GM21367 (cell line): Measurements from ENCODE around the gene CD200R1L.
"Not testable (repeated sequence)": the region's sequence is repeated elsewhere in the genome, so short reads cannot be mapped to it uniquely, and the experiment has no call there.

Experiments
- ATAC-seq: cut with Tn5 transposase; IDR thresholded peaks from one replicate; pipeline ENCODE4 v1.9.1; 2021; ENCODE audit not compliant: unreplicated experiment

Gene CD200R1L

GRCh38 chr3:112846764-112847163 lies at the start of gene CD200R1L:
CD200R1L (minus strand) TSS chr3:112846864; CDS start chr3:112829367, 17,497 bp downstream.
- no peak for ATAC-seq

GRCh38 chr3:112894258-112894657 lies 47.6 kb upstream of the CD200R1L start:
- ATAC-seq: no peak

- ATAC-seq: no peak
Observed at GRCh38 chr3:112889357-112889756, 42.7 kb upstream of the CD200R1L start.

- ATAC-seq: no peak
Observed at GRCh38 chr3:112888381-112889085, 41.9 kb upstream of the CD200R1L start.

GRCh38 chr3:112884678-112885290 lies 38.1 kb upstream of the CD200R1L start:
- ATAC-seq: no peak

GRCh38 chr3:112881891-112882290 lies 35.2 kb upstream of the CD200R1L start:
- ATAC-seq: no peak

- ATAC-seq: no peak
Observed at GRCh38 chr3:112875561-112875960, 28.9 kb upstream of the CD200R1L start.

- ATAC-seq: no peak
Observed at GRCh38 chr3:112874725-112875124, 28.1 kb upstream of the CD200R1L start.

GRCh38 chr3:112873632-112874031 lies 27.0 kb upstream of the CD200R1L start:
- peak; percentile 55 for ATAC-seq

- no peak for ATAC-seq
Observed at GRCh38 chr3:112871735-112872134, 25.1 kb upstream of the CD200R1L start.

- ATAC-seq: no peak
Observed at GRCh38 chr3:112865757-112866156, 19.1 kb upstream of the CD200R1L start.

- ATAC-seq: no peak
Observed at GRCh38 chr3:112860898-112861297, 14.2 kb upstream of the CD200R1L start.

GRCh38 chr3:112858410-112859069 lies 11.9 kb upstream of the CD200R1L start:
- no peak for ATAC-seq

GRCh38 chr3:112857526-112857925 lies 10.9 kb upstream of the CD200R1L start:
- ATAC-seq: no peak

GRCh38 chr3:112856537-112856936 lies 9.9 kb upstream of the CD200R1L start:
- no peak for ATAC-seq

- no peak for ATAC-seq
Observed at GRCh38 chr3:112855883-112856282, 9.2 kb upstream of the CD200R1L start.

- not testable (repeated sequence) for ATAC-seq
Observed at GRCh38 chr3:112855074-112855473, 8.4 kb upstream of the CD200R1L start.

GRCh38 chr3:112848196-112848595 lies 1.5 kb upstream of the CD200R1L start:
- ATAC-seq: no peak

GRCh38 chr3:112847692-112848091 lies 1.0 kb upstream of the CD200R1L start:
- peak; percentile 67 for ATAC-seq

GRCh38 chr3:112845772-112846171 lies 892 bp downstream of the CD200R1L start:
- no peak for ATAC-seq

- no peak for ATAC-seq
Observed at GRCh38 chr3:112829046-112829445, 17.6 kb downstream of the CD200R1L start.
